Activated CD8-positive, alpha-beta memory T cell treated with anti-CD3 and anti-CD28 coated beads for 48 hours (primary cell): Measurements from ENCODE around the gene HMGB2.

Experiments
- DNase-seq, 3 experiments: peaks; one replicate each; pipeline ENCODE4 v3.0.0-alpha.2; 2020; ENCODE audit warnings: low read depth in 2 of 3, low spot score in 2 of 3

HMGB2 gene

DNA sequence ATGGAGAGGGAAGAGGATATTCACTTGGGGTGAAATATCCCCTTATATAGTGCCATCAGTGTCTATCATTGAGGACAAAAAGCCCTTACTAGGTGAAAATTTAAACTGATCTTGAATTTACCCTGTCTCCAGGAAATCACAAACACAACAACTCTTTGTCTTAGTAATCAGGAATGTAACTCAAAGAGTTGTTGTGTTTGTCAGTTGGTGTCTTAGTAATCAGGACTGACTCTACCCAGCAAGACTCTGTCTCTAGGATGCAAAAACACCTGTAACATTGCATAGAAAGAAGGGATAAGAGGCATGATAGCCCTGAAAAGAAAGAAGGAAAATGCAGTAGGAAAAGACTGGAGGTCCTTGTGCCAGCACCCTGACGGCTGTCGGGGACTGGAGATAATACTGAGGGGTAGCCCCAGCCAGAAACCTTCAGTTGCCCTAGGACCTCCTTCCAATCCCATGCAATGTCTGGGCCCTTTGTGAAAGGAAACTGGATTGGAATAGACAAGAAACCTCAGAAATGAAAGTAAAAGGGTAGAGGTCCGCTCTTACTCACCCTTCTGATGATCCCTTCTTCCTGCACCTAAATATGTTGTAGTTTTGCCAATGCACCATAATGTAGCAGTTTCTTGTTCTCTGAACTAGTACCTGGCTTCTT is 45.3 kb downstream of the HMGB2 start:
- DNase-seq, result no peak

DNA sequence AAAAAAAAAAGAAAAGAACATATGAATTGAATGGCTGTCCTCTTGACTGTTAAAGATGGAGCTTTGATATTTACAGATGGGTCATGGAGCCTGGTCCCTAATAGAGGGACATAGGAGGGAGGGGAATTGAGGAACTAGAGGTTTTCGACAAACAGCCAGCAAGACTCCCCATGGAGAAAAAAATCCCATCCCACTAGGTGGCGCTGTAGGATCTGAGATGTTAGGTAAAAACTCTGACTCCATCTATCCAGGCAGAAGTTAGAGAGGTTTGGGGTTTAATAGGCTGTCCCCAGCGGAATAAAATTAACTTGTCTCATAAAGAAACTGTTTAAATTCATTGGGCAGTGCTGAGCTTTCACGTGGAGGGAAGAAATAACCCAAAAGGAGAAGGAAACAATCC is 45.9 kb downstream of the HMGB2 start:
- peak in 2 of 3 experiments; percentile 49 to 58 for DNase-seq

DNA sequence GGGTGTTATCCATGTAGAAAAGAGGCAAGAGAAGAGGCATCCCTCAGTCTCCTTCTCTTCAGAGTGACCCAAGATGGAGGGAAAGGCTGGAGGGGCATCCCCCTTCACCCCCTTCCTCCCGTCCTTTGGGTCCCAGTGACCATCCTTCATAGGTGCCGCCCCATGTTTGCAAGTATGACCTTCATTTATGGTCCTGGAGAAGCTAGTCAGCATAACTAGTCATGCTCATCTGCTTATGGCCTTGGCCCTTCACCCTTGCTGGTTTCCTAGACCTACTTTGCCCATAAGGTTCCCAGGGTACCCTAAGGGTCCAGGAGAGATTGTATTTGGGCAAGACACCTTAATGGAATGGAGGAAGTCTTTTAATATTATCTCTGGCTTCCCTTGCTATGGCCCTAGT is 46.7 kb downstream of the HMGB2 start:
- DNase-seq, result no peak

DNA sequence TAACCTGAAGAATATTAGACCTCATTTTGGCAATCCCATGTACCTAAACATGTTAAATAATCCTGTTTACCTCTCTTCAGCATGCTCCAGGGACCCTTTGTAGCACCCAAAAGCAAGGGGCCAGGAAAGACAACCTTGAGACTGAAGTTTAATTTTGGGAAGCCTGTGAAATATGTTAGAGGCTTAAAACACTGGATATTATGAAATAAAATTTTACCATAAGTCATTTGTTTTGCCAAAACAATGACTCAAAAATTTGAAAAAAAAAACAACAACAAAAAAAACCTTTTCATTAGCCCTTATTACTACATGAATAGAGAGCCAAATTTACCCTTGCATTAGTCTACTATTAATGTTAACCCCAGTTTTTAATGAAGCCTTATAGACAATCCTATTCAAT is 49.7 kb downstream of the HMGB2 start:
- no peak for DNase-seq

DNA sequence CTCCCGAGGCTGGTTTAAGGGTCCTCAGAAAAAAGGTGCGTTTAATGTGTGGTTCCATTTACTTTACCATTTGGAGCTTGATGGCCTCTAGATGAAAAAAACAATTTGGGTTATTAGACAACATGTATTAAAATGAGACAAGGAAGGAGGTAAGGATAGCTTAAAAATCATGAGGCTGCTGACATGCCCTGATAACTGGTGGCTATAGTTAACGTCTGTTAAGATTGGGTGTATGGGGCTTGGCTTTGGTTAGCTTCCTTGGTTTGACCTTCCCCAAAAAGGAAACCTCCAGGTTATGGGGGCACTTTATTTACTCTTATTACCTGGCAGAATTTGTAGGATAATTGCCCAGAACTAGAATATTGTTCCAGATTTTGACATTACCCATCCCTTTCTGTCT is 51.5 kb downstream of the HMGB2 start:
- DNase-seq, result no peak

DNA sequence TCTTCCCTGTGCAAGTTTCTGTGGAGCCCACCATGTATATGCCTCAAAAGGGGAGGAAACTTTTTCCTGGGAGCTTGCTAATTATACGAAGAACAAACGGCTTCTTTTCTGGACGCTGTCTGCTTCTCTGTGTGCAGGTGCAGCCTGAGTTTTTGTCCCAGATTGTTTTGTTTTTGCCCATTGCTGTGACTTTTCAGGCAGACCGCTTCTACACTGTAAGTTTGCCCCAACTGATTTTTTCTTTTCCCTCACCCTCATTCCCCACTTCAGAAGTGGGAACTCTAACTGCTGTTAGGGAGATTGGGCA is 51.9 kb downstream of the HMGB2 start:
- no peak for DNase-seq

DNA sequence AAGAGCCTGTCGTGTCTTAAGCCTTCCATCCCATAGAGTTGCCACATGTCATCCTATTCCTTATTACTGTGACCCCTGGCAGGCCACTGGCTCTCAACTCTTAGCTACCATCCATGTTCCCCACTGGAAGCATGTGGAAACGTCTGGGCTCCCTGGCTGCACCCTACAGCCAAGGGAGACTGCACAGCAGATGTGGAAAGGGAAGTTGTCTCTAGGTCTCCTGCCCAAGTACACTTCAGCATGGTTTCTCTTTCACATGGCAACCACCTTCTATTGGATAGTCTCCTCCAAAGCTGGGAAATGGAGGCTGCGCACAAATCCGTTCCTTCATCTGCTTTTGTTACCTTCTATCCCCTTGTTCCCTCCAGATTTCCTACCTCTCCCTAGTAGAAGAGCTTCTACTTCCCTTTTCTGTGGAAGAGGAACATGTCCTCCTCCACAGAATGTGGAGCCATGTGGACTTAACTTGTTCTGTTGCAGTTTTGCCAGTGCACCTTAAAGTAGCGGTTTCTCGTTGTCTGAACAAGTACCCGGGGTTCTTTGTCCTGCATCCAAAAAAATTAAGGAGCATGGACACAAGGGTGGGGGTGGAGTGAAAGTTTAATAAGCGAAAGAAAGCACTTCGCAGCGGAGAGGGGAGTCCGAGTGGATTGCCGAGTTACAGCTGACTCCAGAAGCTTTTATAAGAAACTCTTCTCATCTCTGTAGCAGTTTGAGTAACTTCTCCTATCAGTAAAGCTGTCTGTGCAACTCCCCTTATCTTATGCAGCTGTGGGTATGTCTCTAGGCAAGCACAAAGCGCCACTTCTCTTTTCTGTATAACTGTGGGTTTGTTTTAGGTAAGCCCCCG is 52.5 kb downstream of the HMGB2 start:
- no peak for DNase-seq
